Thyroid gland (tissue), 4 donors: ENCODE results near the gene LPCAT2.

Experiments
- CTCF ChIP-seq, 6 experiments: fragments of 200-600 bp in 3 of 6; fragments of 450-650 bp in 3 of 6; sonication (generic) in 3 of 6; IDR thresholded peaks; one replicate each; pipeline ENCODE4 v1.5.1; 2016 to 2019; ENCODE audit warnings: antibody characterized with exemption in 6 of 6, mild to moderate bottlenecking in 2 of 6, inconsistent platforms in 1 of 6, moderate library complexity in 1 of 6
- POLR2A ChIP-seq, 2 donors: fragments of 450-650 bp; IDR thresholded peaks; one replicate each; pipeline ENCODE4 v1.6.1; 2017; ENCODE audit warnings: antibody characterized with exemption in 2 of 2, mild to moderate bottlenecking in 2 of 2, moderate library complexity in 1 of 2

- TF ChIP-seq CTCF (IDR thresholded peaks at IDR 0.05) (no peak), POLR2A (IDR thresholded peaks at IDR 0.05) (no peak)
Measured at GRCh38 chr16:55499951-55500529, 8.8 kb upstream of the LPCAT2 start.
